HepG2 (cell line): ENCODE measurements around the gene ZNF275. TPM values are rescaled to one million over a fixed set of nuclear protein-coding genes. Genes with fewer than 3 reads are reported as not detected.

Experiments used
- ATAC-seq: fragments of 200-7000 bp; cut with Tn5 transposase; 3 replicates; pipeline ENCODE4 v1.9.1; 2020; ENCODE audit warnings: mild to moderate bottlenecking, moderate library complexity
- BruUV-seq: library from RNA; stranded (reverse); fragments of 400-500 nt; replicated peaks from 2 replicates; lab custom pipeline; 2021; lab: Mats Ljungman, UMichigan
- CTCF ChIA-PET: fragments of 300-600 bp; formaldehyde crosslinking; extraction: SDS; loops from one replicate; lab custom pipeline; 2021; ENCODE audit warnings: low total read pairs, inconsistent platforms, low intra/inter-chr PET ratio; lab: Yijun Ruan, JAX
- POLR2A ChIA-PET: fragments of 350-600 bp; sonication (Branson Sonifier 250); formaldehyde crosslinking; loops from one replicate; lab custom pipeline; 2020; ENCODE audit warnings: antibody characterized with exemption, inconsistent platforms; lab: Yijun Ruan, JAX
- DNase-seq: peaks from one replicate; pipeline ENCODE4 v3.0.0-alpha.2; 2015; ENCODE audit warnings: low spot score
- FAIRE-seq: peaks from 3 replicates; lab custom pipeline; 2011; peaks lifted over from hg19 to GRCh38; lab: Jason Lieb, UNC
- H2AFZ ChIP-seq: one replicate; pipeline ENCODE4 v1.6.1; 2011; ENCODE audit warnings: low read length, inconsistent platforms
- H3K27ac ChIP-seq: fragments of 300-600 bp; 3 replicates; pipeline ENCODE4 v1.8.0; 2011; ENCODE audit warnings: mixed run types, mild to moderate bottlenecking, mixed read lengths, low read length, inconsistent platforms; ENCODE audit not compliant: insufficient read depth; ENCODE audit errors: extremely low read length
- H3K27me3 ChIP-seq, 2 experiments: fragments of 200-600 bp in 1 of 2; 2 replicates in 1 of 2; 3 replicates in 1 of 2; pipeline versions ENCODE4 v1.6.0 to v1.8.0; 2011; ENCODE audit warnings: low read length in 2 of 2, mild to moderate bottlenecking in 2 of 2, moderate library complexity in 2 of 2, inconsistent platforms in 1 of 2; ENCODE audit not compliant: insufficient read depth in 2 of 2, control insufficient read depth in 1 of 2
- H3K36me3 ChIP-seq, 2 experiments: fragments of 200-600 bp in 1 of 2; replicated peaks in 1 of 2; 2 replicates in 1 of 2; 3 replicates in 1 of 2; pipeline versions ENCODE4 v1.5.1 to v1.8.0; 2011; ENCODE audit warnings: low read length in 2 of 2, inconsistent platforms in 1 of 2; ENCODE audit not compliant: insufficient read depth in 2 of 2, control insufficient read depth in 1 of 2
- H3K4me1 ChIP-seq: 2 replicates; pipeline ENCODE4 v1.5.1; 2012; ENCODE audit warnings: low read length, inconsistent platforms; ENCODE audit not compliant: insufficient read depth
- H3K4me2 ChIP-seq: 2 replicates; pipeline ENCODE4 v1.6.0; 2011; ENCODE audit warnings: low read depth, low read length, inconsistent platforms
- H3K4me3 ChIP-seq, 3 experiments: fragments of 200-600 bp in 1 of 3; sonication (generic), shearing (Covaris generic) in 1 of 3; replicated peaks in 1 of 3; 2 replicates each; pipeline ENCODE4 v1.5.1; 2011 to 2016; ENCODE audit warnings: low read length in 3 of 3, inconsistent platforms in 2 of 3, low read depth in 2 of 3, mild to moderate bottlenecking in 2 of 3, control low read depth in 1 of 3, mixed read lengths in 1 of 3; ENCODE audit not compliant: insufficient read depth in 1 of 3
- H3K79me2 ChIP-seq: one replicate; pipeline ENCODE4 v1.6.1; 2011; ENCODE audit warnings: low read length, inconsistent platforms; ENCODE audit not compliant: insufficient read depth
- H3K9ac ChIP-seq: 2 replicates; pipeline ENCODE4 v1.6.0; 2011; ENCODE audit warnings: mild to moderate bottlenecking, low read depth, low read length, inconsistent platforms; ENCODE audit not compliant: insufficient read depth
- H3K9me3 ChIP-seq: 2 replicates; pipeline ENCODE4 v1.5.1; 2012; ENCODE audit warnings: mild to moderate bottlenecking, low read length
- H4K20me1 ChIP-seq: 2 replicates; pipeline ENCODE4 v1.6.0; 2011; ENCODE audit warnings: inconsistent platforms, mild to moderate bottlenecking, low read length, moderate library complexity; ENCODE audit not compliant: insufficient read depth
- ATF7 ChIP-seq, 2 experiments: fragments of 450-650 bp in 1 of 2; sonication (generic) in 1 of 2; formaldehyde crosslinking in 1 of 2; IDR thresholded peaks; 2 replicates each; pipeline versions ENCODE4 v1.4.0 to v1.6.1; 2016 to 2020; ENCODE audit warnings: antibody characterized with exemption in 1 of 2, mild to moderate bottlenecking in 1 of 2, missing genetic modification reagents in 1 of 2
- EEA1 ChIP-seq: sonication (generic); formaldehyde crosslinking; IDR thresholded peaks from 2 replicates; pipeline ENCODE4 v1.5.1; 2020; ENCODE audit warnings: mild to moderate bottlenecking, missing genetic modification reagents, borderline replicate concordance
- ETV6 ChIP-seq: sonication (generic); formaldehyde crosslinking; conservative IDR thresholded peaks from 2 replicates; pipeline ENCODE4 v1.4.0; 2020; ENCODE audit warnings: missing genetic modification reagents
- ISX ChIP-seq: sonication (generic); formaldehyde crosslinking; conservative IDR thresholded peaks from 2 replicates; pipeline ENCODE4 v1.5.0; 2020; ENCODE audit warnings: missing genetic modification reagents
- ZNF138 ChIP-seq: sonication (generic); formaldehyde crosslinking; IDR thresholded peaks from 2 replicates; pipeline ENCODE4 v1.5.0; 2020; ENCODE audit warnings: mild to moderate bottlenecking, low read depth, missing genetic modification reagents
- ZNF180 ChIP-seq: sonication (generic); formaldehyde crosslinking; IDR thresholded peaks from 2 replicates; pipeline ENCODE4 v1.4.0; 2020; ENCODE audit warnings: low read depth, missing genetic modification reagents, borderline replicate concordance
- ZSCAN22 ChIP-seq: sonication (generic); formaldehyde crosslinking; IDR thresholded peaks from 2 replicates; pipeline ENCODE4 v1.4.0; 2020; ENCODE audit warnings: mild to moderate bottlenecking, missing genetic modification reagents
- WGBS: methylation state at CpG from one replicate; pipeline ENCODE4 v1.1.6; 2017; ENCODE audit warnings: low lambda C conversion rate; 5-methylcytosine and 5-hydroxymethylcytosine counted together
- in situ Hi-C: cut with HindIII; loops from 2 replicates; pipeline ENCODE4 v1.10.0; 2017; ENCODE audit warnings: low pct_unique_long_range_greater_than_20kb; ENCODE audit not compliant: extremely low pct_ligation_motif_present
- intact Hi-C: fragments of 100-400 bp; cut with micrococcal nuclease; formaldehyde crosslinking; loops from one replicate; pipeline ENCODE4 v1.10.0; 2022; ENCODE audit not compliant: unreplicated experiment
- polyA plus RNA-seq, 8 experiments: library from polyadenylated mRNA; depleted of rRNA in 3 of 8; stranded (reverse) in 7 of 8; unstranded in 1 of 8; fragments of >200 nt; fragmentation: Illumina TruSeq in 4 of 8; extraction: Trizol in 4 of 8; gene quantifications; 2 replicates each; pipeline versions ENCODE4 v1.2.1 to v1.2.3, GENCODE V29; 2011 to 2016; ENCODE audit warnings: low read depth in 4 of 8, missing spikeins in 1 of 8, mixed read lengths in 1 of 8; ENCODE audit not compliant: insufficient read depth in 1 of 8
- total RNA-seq, 5 experiments: library from RNA; depleted of rRNA; stranded (reverse); fragments of >200 nt; fragmentation: Illumina TruSeq; extraction: Trizol; gene quantifications; 2 replicates each; pipeline ENCODE4 v1.2.3, GENCODE V29; 2016; ENCODE audit warnings: low read depth in 1 of 5
- TF ChIP-seq, protein P1 (sequence below): sonication (generic); formaldehyde crosslinking; conservative IDR thresholded peaks from 2 replicates; pipeline ENCODE4 v1.5.0; 2020; ENCODE audit warnings: missing genetic modification reagents
- TF ChIP-seq, protein P2 (sequence below): sonication (generic); formaldehyde crosslinking; IDR thresholded peaks from 2 replicates; pipeline ENCODE4 v1.4.0; 2020; ENCODE audit warnings: missing genetic modification reagents

ZNF275 gene
- total and polyA plus RNA-seq, 2 of the 13 experiments (the other 11 are each of a cell fraction or from before 2014, with no cell fraction given) = 6.4 to 11.8 TPM

DNA sequence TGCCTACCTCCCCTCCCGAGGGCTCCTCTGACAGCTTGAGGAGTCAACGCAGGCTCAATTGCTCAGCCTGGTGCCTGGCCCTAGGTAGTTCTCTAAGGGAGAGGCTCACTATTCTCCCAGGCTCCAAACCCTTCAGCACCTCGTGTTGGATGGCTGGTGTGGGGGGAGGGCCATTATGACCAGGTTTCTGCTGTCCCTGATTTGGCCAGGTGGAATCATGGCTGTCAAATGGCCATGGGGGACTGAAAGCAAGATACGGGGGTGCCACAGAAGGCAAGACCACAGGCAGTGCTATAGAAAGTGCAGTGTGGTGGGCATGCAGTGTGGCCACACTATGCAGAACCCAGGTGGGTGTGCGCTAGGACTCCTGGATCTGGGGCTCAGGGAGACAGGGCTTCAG, 21.9 kb upstream of the ZNF275 start:
- no peak overlapping the region for H3K27ac ChIP-seq
- H2AFZ ChIP-seq = no peak overlapping the region
- no peak for ATAC-seq
- DNase-seq = no peak
- H3K4me1 ChIP-seq = no peaks in the 10 kb centered on the region
- CTCF ChIA-PET = no interaction called here
- no peak for FAIRE-seq
- no peak overlapping the region for H3K9ac ChIP-seq
- POLR2A ChIA-PET = no interaction called here
- TF ChIP-seq ATF7 (IDR thresholded peaks at IDR 0.05) (no peak), ATF7 (CRISPR knock-in tag; IDR thresholded peaks at IDR 0.05) (no peak), ETV6 (CRISPR knock-in tag) (no peak), ZSCAN22 (CRISPR knock-in tag) (no peak), ZNF180 (CRISPR knock-in tag) (no peak), EEA1 (CRISPR knock-in tag) (no peak), ISX (CRISPR knock-in tag) (no peak), ZNF138 (CRISPR knock-in tag) (no peak)
- TF ChIP-seq, protein P1, sequence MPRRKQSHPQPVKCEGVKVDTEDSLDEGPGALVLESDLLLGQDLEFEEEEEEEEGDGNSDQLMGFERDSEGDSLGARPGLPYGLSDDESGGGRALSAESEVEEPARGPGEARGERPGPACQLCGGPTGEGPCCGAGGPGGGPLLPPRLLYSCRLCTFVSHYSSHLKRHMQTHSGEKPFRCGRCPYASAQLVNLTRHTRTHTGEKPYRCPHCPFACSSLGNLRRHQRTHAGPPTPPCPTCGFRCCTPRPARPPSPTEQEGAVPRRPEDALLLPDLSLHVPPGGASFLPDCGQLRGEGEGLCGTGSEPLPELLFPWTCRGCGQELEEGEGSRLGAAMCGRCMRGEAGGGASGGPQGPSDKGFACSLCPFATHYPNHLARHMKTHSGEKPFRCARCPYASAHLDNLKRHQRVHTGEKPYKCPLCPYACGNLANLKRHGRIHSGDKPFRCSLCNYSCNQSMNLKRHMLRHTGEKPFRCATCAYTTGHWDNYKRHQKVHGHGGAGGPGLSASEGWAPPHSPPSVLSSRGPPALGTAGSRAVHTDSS (CRISPR knock-in tag) = no peak
- TF ChIP-seq, protein P2, sequence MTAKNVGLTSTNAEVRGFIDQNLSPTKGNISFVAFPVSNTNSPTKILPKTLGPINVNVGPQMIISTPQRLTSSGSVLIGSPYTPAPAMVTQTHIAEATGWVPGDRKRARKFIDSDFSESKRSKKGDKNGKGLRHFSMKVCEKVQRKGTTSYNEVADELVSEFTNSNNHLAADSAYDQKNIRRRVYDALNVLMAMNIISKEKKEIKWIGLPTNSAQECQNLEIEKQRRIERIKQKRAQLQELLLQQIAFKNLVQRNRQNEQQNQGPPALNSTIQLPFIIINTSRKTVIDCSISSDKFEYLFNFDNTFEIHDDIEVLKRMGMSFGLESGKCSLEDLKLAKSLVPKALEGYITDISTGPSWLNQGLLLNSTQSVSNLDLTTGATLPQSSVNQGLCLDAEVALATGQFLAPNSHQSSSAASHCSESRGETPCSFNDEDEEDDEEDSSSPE (CRISPR knock-in tag) = no peak
- BruUV-seq = no TSS peak
- H3K4me2 ChIP-seq = no peak overlapping the region
- H3K27me3 ChIP-seq = no peaks in the 10 kb centered on the region
- no peaks in the 10 kb centered on the region for H3K36me3 ChIP-seq
- H3K4me3 ChIP-seq = no peak overlapping the region
- intact Hi-C loops = no loop called here
- no peaks in the 10 kb centered on the region for H4K20me1 ChIP-seq
- H3K79me2 ChIP-seq = no peaks in the 10 kb centered on the region
- in situ Hi-C loops = no loop called here
- no peaks in the 10 kb centered on the region for H3K9me3 ChIP-seq
- WGBS = 0% methylated on average over 1 of the region's 5 CpGs
